Mesothelial cell of epicardium (in vitro differentiated cells): ENCODE data around the gene SLC36A3. TPM values are rescaled to one million over a fixed set of nuclear protein-coding genes. Genes with fewer than 3 reads are reported as not detected.

Experiments
- DNase-seq, 2 experiments: peaks; one replicate each; pipeline ENCODE4 v3.0.0; 2021; ENCODE audit warnings: low spot score in 2 of 2; ENCODE audit not compliant: unreplicated experiment in 2 of 2
- H3K27ac Mint-ChIP-seq: 2 replicates; pipeline ENCODE4 v1.8.0; 2021; ENCODE audit warnings: mixed read lengths
- H3K27me3 Mint-ChIP-seq: 2 replicates; pipeline ENCODE4 v1.8.0; 2021; ENCODE audit warnings: low read depth, mixed read lengths
- H3K36me3 Mint-ChIP-seq: 2 replicates; pipeline ENCODE4 v1.8.0; 2021; ENCODE audit warnings: mixed read lengths
- H3K4me1 Mint-ChIP-seq: 2 replicates; pipeline ENCODE4 v1.8.0; 2021; ENCODE audit warnings: mixed read lengths
- H3K4me3 Mint-ChIP-seq: 2 replicates; pipeline ENCODE4 v1.8.0; 2021; ENCODE audit warnings: mild to moderate bottlenecking, moderate library complexity, mixed read lengths
- H3K9me3 Mint-ChIP-seq: 2 replicates; pipeline ENCODE4 v1.8.0; 2021; ENCODE audit warnings: mixed read lengths
- total RNA-seq: library from RNA; stranded (reverse); gene quantifications from 3 replicates; pipeline ENCODE4 v1.2.1, GENCODE V29; 2021
- TF ChIP-seq, protein P1 (sequence below): fragments of 200-600 bp; sonication (generic); IDR thresholded peaks from one replicate; pipeline ENCODE4 v1.5.0; 2021; ENCODE audit warnings: antibody characterized with exemption; ENCODE audit not compliant: unreplicated experiment

The SLC36A3 gene
- total RNA-seq, 1 donor from 2014 or later, result not detected

DNA sequence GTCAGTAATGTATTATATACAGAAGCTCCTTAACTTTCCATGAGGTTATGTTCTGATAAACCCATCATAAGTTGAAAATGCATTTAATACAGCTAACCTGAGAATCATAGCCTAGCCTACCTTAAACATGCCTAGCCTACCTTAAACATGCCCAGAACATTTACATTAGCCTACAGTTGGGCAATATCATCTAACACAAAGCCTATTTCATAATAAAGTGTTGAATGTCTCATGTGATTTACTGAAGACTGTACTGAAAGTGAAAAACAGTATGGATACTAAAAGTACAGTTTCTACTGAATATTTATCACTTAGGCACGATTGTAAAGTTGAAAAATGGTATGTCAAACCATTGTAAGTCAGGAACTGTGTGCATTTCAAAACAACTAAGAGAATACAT lies 49.0 kb downstream of the SLC36A3 start:
- Mint-ChIP-seq H3K4me3 (peak overlapping the region; percentile 92), H3K4me1 (peaks cover 28% of the 10 kb centered on the region), H3K9me3 (no peaks in the 10 kb centered on the region), H3K27ac (no peak overlapping the region), H3K36me3 (no peaks in the 10 kb centered on the region), H3K27me3 (no peaks in the 10 kb centered on the region)
- no peak for DNase-seq
- TF ChIP-seq, protein P1, sequence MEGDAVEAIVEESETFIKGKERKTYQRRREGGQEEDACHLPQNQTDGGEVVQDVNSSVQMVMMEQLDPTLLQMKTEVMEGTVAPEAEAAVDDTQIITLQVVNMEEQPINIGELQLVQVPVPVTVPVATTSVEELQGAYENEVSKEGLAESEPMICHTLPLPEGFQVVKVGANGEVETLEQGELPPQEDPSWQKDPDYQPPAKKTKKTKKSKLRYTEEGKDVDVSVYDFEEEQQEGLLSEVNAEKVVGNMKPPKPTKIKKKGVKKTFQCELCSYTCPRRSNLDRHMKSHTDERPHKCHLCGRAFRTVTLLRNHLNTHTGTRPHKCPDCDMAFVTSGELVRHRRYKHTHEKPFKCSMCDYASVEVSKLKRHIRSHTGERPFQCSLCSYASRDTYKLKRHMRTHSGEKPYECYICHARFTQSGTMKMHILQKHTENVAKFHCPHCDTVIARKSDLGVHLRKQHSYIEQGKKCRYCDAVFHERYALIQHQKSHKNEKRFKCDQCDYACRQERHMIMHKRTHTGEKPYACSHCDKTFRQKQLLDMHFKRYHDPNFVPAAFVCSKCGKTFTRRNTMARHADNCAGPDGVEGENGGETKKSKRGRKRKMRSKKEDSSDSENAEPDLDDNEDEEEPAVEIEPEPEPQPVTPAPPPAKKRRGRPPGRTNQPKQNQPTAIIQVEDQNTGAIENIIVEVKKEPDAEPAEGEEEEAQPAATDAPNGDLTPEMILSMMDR, result no peak

DNA sequence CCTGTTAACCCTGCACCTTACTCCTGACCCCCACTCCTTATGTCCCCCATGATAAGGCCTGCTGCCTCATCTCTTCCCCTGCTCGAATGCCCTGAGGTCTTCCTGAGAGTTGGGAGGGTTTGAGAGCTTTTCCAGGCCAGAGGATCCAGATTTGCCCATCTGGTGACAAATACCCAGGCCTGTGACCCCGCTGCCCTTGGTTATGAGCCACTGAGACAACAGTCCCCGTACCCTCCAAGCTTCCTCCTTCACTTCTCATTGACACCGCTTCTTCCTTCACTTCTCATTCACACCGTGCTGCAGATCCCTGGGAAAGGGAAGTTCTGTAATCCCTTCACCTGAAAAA lies 50.0 kb downstream of the SLC36A3 start:
- no peaks in the 10 kb centered on the region for H3K27me3 Mint-ChIP-seq
- H3K36me3 Mint-ChIP-seq, result no peaks in the 10 kb centered on the region
- peaks cover 31% of the 10 kb centered on the region for H3K4me1 Mint-ChIP-seq
- H3K4me3 Mint-ChIP-seq, result peak overlapping the region; percentile 92
- peak overlapping the region; percentile 99 for H3K27ac Mint-ChIP-seq
- H3K9me3 Mint-ChIP-seq, result no peaks in the 10 kb centered on the region
- no peak for DNase-seq
- TF ChIP-seq, protein P1, result no peak

DNA sequence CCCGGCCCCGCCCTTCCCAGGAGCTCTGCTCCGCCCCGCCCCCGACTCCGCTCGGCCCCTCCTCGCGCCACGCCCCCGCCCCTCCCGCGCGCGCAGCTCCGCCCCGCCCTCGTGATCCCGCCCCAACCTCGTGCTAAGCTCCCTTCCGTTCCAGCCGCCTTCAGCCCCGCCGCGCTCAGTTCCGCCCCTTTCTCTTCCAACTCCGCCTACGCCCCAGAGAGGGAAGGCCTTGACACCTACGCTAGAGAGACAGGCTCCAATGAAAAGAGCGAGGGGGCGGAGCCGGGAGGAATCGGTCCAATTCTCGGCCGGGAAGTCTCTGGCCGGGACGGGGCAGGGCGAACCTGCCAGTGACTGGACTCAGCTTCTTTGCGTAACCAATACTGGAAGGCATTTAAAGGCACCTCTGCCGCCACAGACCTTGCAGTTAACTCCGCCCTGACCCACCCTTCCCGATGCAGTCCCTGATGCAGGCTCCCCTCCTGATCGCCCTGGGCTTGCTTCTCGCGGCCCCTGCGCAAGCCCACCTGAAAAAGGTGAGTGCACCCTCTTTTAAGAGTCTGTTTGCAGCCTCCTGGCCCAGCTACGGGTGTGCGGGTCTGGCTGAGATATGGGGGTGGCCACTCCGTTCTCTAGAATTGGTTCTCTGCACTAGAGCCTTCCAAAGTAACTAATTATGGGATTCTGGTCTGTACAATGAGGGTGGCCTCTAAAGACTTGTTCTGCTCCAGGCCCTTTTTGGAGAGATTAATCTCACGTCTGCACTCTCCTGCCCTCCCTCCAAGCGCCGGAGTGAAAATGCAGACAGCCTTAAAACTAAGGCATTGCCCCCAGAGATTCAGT lies 50.6 kb downstream of the SLC36A3 start, which contains the start of gene GM2A:
Gene GM2A, plus strand, starts transcription at position 424 of the 843 bp plus-strand sequence. Its CDS starts 32 bp downstream, at position 456.
- Mint-ChIP-seq H3K4me3 (peak within 1 kb of the TSS; percentile 92), H3K27ac (peak within 1 kb of the TSS; percentile 99), H3K9me3 (no peaks in the 10 kb centered on the region), H3K27me3 (no peaks in the 10 kb centered on the region), H3K36me3 (no peaks in the 10 kb centered on the region), H3K4me1 (peaks cover 35% of the 10 kb centered on the region)
- TF ChIP-seq, protein P1, result no peak
- peak; percentile 96 to 98 for DNase-seq

DNA sequence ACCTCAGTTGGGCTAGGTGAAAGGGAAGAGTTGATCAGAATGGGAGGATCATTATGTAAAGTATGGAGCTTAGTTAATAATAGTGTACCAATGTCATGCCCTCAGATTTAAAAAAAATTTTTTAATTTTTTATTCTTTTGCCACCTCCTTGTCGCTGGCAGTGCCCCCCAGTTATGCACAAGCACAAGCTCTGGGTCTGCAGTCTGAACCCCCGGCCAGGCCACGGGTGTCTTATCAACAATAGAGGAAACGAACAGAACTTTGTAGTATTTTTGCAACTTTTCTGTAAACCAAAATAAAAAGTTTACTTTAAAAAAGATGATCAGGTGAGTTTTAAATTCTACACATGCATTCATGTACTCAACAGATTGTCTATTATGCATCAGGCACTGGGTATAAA lies 51.9 kb downstream of the SLC36A3 start:
- Mint-ChIP-seq H3K4me3 (peak overlapping the region; percentile 92), H3K27ac (no peak overlapping the region), H3K27me3 (no peaks in the 10 kb centered on the region), H3K9me3 (no peaks in the 10 kb centered on the region), H3K36me3 (no peaks in the 10 kb centered on the region), H3K4me1 (peaks cover 23% of the 10 kb centered on the region)
- no peak for DNase-seq
- TF ChIP-seq, protein P1, result no peak

DNA sequence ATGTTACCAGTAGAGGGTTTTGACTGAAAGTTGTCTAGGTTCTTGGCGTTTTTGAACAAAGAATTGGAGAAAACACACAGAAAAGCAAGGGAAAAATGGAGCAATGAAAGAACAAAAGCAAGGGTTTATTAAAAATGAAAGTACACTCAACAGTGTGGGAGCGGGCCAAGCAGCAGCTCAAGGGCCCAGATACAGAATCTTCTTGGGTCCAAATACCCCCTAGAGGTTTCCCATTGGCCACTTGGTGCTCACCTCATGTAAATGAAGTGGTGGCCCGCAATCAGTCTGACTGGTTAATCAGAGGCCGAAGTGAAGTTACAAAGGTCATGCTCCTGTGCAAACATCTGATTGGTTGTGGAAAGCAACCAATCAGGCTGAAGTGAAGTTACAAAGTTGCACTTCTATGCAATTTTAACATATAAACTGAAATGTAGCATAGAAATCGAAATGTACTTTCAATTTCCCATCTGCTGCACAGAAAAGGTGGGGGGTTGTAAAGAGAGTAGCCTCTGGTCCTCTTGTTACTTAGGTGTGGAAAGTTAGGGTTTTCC lies 52.5 kb downstream of the SLC36A3 start:
- peaks cover 22% of the 10 kb centered on the region for H3K4me1 Mint-ChIP-seq
- peak overlapping the region; percentile 7 for H3K4me3 Mint-ChIP-seq
- H3K27ac Mint-ChIP-seq, result no peak overlapping the region
- no peaks in the 10 kb centered on the region for H3K9me3 Mint-ChIP-seq
- H3K36me3 Mint-ChIP-seq, result no peaks in the 10 kb centered on the region
- no peak for DNase-seq
- TF ChIP-seq, protein P1, result no peak
- H3K27me3 Mint-ChIP-seq, result no peaks in the 10 kb centered on the region
